Skin epidermis (tissue), 12 donors: ENCODE results near the gene PURB.
A peak's percentile ranks its signal among the peaks of the same experiment; 100 is the strongest.
"Not testable (repeated sequence)": the region's sequence is repeated elsewhere in the genome, so short reads cannot be mapped to it uniquely, and the experiment has no call there.

Source experiments
- H3K27ac ChIP-seq, 21 experiments: fragments of 200-600 bp; sonication (generic) in 11 of 21; one replicate each; pipeline ENCODE4 v1.5.0; 2020; ENCODE audit warnings: mild to moderate bottlenecking in 3 of 21, inconsistent platforms in 2 of 21, moderate library complexity in 2 of 21
- H3K4me3 ChIP-seq, 7 experiments: fragments of 200-600 bp; sonication (generic) in 2 of 7; one replicate each; pipeline ENCODE4 v1.5.0; 2020; ENCODE audit warnings: inconsistent platforms in 2 of 7, mild to moderate bottlenecking in 2 of 7, moderate library complexity in 1 of 7

PURB gene

GRCh38 chr7:44894888-44895580, 9.7 kb upstream of the PURB start:
- H3K27ac ChIP-seq, result no peak overlapping the region
- no peak overlapping the region for H3K4me3 ChIP-seq

- peak overlapping the region in 2 of 21 experiments; percentile 11 to 21 for H3K27ac ChIP-seq
- no peak overlapping the region for H3K4me3 ChIP-seq
These were observed 8.4 kb upstream of the PURB start for GRCh38 chr7:44893710-44894234.

GRCh38 chr7:44891791-44892190, 6.5 kb upstream of the PURB start:
- H3K27ac ChIP-seq, result peak overlapping the region in 11 of 21 experiments; percentile 6 to 88 (median 56)

GRCh38 chr7:44891372-44891771, 6.0 kb upstream of the PURB start:
- Histone ChIP-seq H3K27ac (peak overlapping the region in 11 of 21 experiments; percentile 6 to 88 (median 56)), H3K4me3 (no peak overlapping the region)

More at GRCh38 chr7:44891791-44892190, 6.5 kb upstream of the PURB start:
- no peak overlapping the region for H3K4me3 ChIP-seq

- Histone ChIP-seq H3K27ac (no peak overlapping the region), H3K4me3 (no peak overlapping the region)
These were observed 3.9 kb upstream of the PURB start for GRCh38 chr7:44889086-44889781.

GRCh38 chr7:44887293-44887692, 2.0 kb upstream of the PURB start:
- peak overlapping the region in 8 of 21 experiments; percentile 13 to 99 (median 81) for H3K27ac ChIP-seq
- H3K4me3 ChIP-seq, result no peak overlapping the region

GRCh38 chr7:44884621-44885393, 523 bp downstream of the PURB start:
- peak overlapping the region; percentile 93 to 100 (median 97) for H3K27ac ChIP-seq
- H3K4me3 ChIP-seq, result peak overlapping the region; percentile 71 to 96 (median 94)

- H3K27ac ChIP-seq, result peak overlapping the region; percentile 93 to 100 (median 97)
- peak overlapping the region; percentile 71 to 96 (median 94) for H3K4me3 ChIP-seq
These were observed 1.2 kb downstream of the PURB start for GRCh38 chr7:44883961-44884620.

- Histone ChIP-seq H3K27ac (peak overlapping the region in 2 of 21 experiments; percentile 24 to 97), H3K4me3 (peak overlapping the region in 3 of 7 experiments; percentile 2 to 94 (median 77))
These were observed 2.4 kb downstream of the PURB start for GRCh38 chr7:44882899-44883298.

GRCh38 chr7:44881610-44882009, 3.7 kb downstream of the PURB start:
- H3K4me3 ChIP-seq, result peak overlapping the region in 4 of 7 experiments; percentile 2 to 77 (median 6)
- H3K27ac ChIP-seq, result peak overlapping the region in 4 of 21 experiments; percentile 19 to 46 (median 29)

- H3K27ac ChIP-seq, result peak overlapping the region in 3 of 21 experiments; percentile 19 to 46 (median 38)
- peak overlapping the region in 3 of 7 experiments; percentile 2 to 77 (median 2) for H3K4me3 ChIP-seq
These were observed 4.2 kb downstream of the PURB start for GRCh38 chr7:44881066-44881600.

- Histone ChIP-seq H3K27ac (peak overlapping the region in 2 of 21 experiments; percentile 30 to 46), H3K4me3 (peak overlapping the region in 2 of 7 experiments; percentile 2 to 77)
These were observed 4.9 kb downstream of the PURB start for GRCh38 chr7:44880317-44881018.

GRCh38 chr7:44876393-44876792, 8.9 kb downstream of the PURB start:
- Histone ChIP-seq H3K27ac (no peak overlapping the region), H3K4me3 (no peak overlapping the region)

- Histone ChIP-seq H3K27ac (no peak overlapping the region), H3K4me3 (no peak overlapping the region)
These were observed 10.1 kb downstream of the PURB start for GRCh38 chr7:44875241-44875640.

GRCh38 chr7:44872787-44873186, 12.5 kb downstream of the PURB start:
- Histone ChIP-seq H3K27ac (peak overlapping the region in 1 of 21 experiments; percentile 31), H3K4me3 (no peak overlapping the region)

GRCh38 chr7:44871918-44872317, 13.4 kb downstream of the PURB start:
- H3K27ac ChIP-seq, result peak overlapping the region in 2 of 21 experiments; percentile 1 to 31
- not testable (repeated sequence) for H3K4me3 ChIP-seq

- not testable (repeated sequence) for H3K4me3 ChIP-seq, H3K27ac ChIP-seq
These were observed 14.6 kb downstream of the PURB start for GRCh38 chr7:44870780-44871179.

GRCh38 chr7:44870336-44870735, 15.0 kb downstream of the PURB start:
- not testable (repeated sequence) for H3K4me3 ChIP-seq, H3K27ac ChIP-seq
